ENCODE data around the gene CDKL2.

The CDKL2 gene

GRCh38 chr4:75659512-75660031 lies 29.2 kb upstream of the CDKL2 start:
- DNase-seq (ENCODE audit: low spot score): no peak
- TF ChIP-seq CTCF (IDR thresholded peaks at IDR 0.05; ENCODE audit: borderline replicate concordance, control extremely low read depth, extremely low read depth, insufficient read depth, missing control alignments): no peak
- in situ Hi-C loops (cut with MboI; ENCODE audit: low sequenced_read_pairs, unreplicated experiment): no loop called here

- no peak for TF ChIP-seq CTCF (IDR thresholded peaks at IDR 0.05; ENCODE audit: borderline replicate concordance, control extremely low read depth, extremely low read depth, insufficient read depth, missing control alignments)
- no peak for DNase-seq (ENCODE audit: low spot score)
- in situ Hi-C loops (cut with MboI; ENCODE audit: low sequenced_read_pairs, unreplicated experiment): no loop called here
Observed at GRCh38 chr4:75658876-75659275, 28.5 kb upstream of the CDKL2 start.

GRCh38 chr4:75655562-75655961 lies 25.2 kb upstream of the CDKL2 start:
- in situ Hi-C loops (cut with MboI; ENCODE audit: low sequenced_read_pairs, unreplicated experiment): no loop called here
- TF ChIP-seq CTCF (IDR thresholded peaks at IDR 0.05; ENCODE audit: borderline replicate concordance, control extremely low read depth, extremely low read depth, insufficient read depth, missing control alignments): no peak
- DNase-seq (ENCODE audit: low spot score): peak; percentile 39

- no peak for DNase-seq (ENCODE audit: low spot score)
- no peak for TF ChIP-seq CTCF (IDR thresholded peaks at IDR 0.05; ENCODE audit: borderline replicate concordance, control extremely low read depth, extremely low read depth, insufficient read depth, missing control alignments)
- in situ Hi-C loops (cut with MboI; ENCODE audit: low sequenced_read_pairs, unreplicated experiment): no loop called here
Observed at GRCh38 chr4:75654905-75655304, 24.6 kb upstream of the CDKL2 start.

- no peak for DNase-seq (ENCODE audit: low spot score)
- TF ChIP-seq CTCF (IDR thresholded peaks at IDR 0.05; ENCODE audit: borderline replicate concordance, control extremely low read depth, extremely low read depth, insufficient read depth, missing control alignments): no peak
- in situ Hi-C loops (cut with MboI; ENCODE audit: low sequenced_read_pairs, unreplicated experiment): no loop called here
Observed at GRCh38 chr4:75653845-75654503, 23.6 kb upstream of the CDKL2 start.

- in situ Hi-C loops (cut with MboI; ENCODE audit: low sequenced_read_pairs, unreplicated experiment): no loop called here
- DNase-seq (ENCODE audit: low spot score): no peak
- no peak for TF ChIP-seq CTCF (IDR thresholded peaks at IDR 0.05; ENCODE audit: borderline replicate concordance, control extremely low read depth, extremely low read depth, insufficient read depth, missing control alignments)
Observed at GRCh38 chr4:75644095-75644494, 13.8 kb upstream of the CDKL2 start.
